Neural progenitor cell (in vitro differentiated cells): ENCODE measurements around the gene FARS2.

Experiments used
- CTCF ChIP-seq: fragments of 200-600 bp; sonication (generic); IDR thresholded peaks from 2 replicates; pipeline ENCODE4 v1.5.1; 2017; ENCODE audit warnings: antibody characterized with exemption, mild to moderate bottlenecking
- EZH2 ChIP-seq: fragments of 200-600 bp; sonication (generic); IDR thresholded peaks from 2 replicates; pipeline ENCODE4 v1.6.1; 2017; ENCODE audit warnings: antibody characterized with exemption, mild to moderate bottlenecking, moderate library complexity

- TF ChIP-seq CTCF = no peak
- no peak for TF ChIP-seq EZH2
Measured at GRCh38 chr6:5359417-5359816, 98.1 kb downstream of the FARS2 start.
